Cardiac fibroblast (primary cell): ENCODE data around the gene STK17B.
A peak's percentile ranks its signal among the peaks of the same experiment; 100 is the strongest.
"Not testable (repeated sequence)": the region's sequence is repeated elsewhere in the genome, so short reads cannot be mapped to it uniquely, and the experiment has no call there.

Experiments used
- DNase-seq, 2 donors: peaks; one replicate each; pipeline versions ENCODE4 v3.0.0 to v3.0.0-alpha.2; 2010; ENCODE audit warnings: low read depth in 2 of 2
- H3K4me3 ChIP-seq, 2 donors: replicated peaks in 1 of 2; 1 replicate in 1 of 2; 2 replicates in 1 of 2; pipeline ENCODE4 v1.5.1; 2011; ENCODE audit warnings: low read depth in 2 of 2, low read length in 2 of 2, mild to moderate bottlenecking in 2 of 2, moderate library complexity in 1 of 2
- CTCF ChIP-seq: IDR thresholded peaks from one replicate; pipeline ENCODE4 v1.5.1; 2011; ENCODE audit warnings: low read depth, mild to moderate bottlenecking, low read length, inconsistent platforms

Gene STK17B

DNA sequence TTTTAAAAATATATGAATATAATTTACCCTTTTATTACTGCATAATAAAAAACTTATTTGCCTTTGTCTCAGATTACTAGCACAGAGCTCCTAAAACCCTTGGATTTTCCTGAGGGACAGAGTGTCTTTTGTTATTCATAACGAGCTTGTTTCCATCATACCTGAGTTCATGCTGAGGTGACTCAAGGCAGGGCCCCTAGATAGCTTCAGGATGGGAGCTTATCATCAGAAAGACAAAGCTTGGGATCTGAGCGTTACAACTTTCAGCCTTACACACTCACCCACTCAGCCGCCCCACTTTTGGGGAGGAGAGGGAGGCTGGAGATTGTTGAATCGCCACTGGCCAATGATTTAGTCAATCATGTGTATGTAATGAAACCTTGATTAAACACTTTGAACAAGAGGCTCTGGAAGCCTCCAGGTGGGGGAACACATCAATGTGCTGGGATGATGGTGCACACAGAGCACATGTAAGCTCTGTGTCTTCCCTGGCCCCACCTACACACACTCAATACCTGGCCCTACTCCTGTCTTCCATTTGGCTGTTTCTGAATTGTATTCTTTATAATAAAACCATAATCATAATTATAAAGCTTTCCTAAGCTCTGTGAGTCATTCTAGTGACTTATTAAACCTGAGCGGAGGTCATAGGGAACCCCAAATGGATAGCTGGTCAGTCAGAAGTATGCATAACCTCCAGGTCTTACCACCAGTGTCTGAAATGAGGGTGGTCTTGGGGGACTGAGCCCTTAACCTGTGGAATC lies 74.2 kb downstream of the STK17B start:
- no peak for TF ChIP-seq CTCF
- no peak overlapping the region for H3K4me3 ChIP-seq
- DNase-seq: no peak

GRCh38 chr2:196096264-196096663 lies 75.1 kb downstream of the STK17B start:
- no peak for DNase-seq
- no peak for TF ChIP-seq CTCF
- no peak overlapping the region for H3K4me3 ChIP-seq

DNA sequence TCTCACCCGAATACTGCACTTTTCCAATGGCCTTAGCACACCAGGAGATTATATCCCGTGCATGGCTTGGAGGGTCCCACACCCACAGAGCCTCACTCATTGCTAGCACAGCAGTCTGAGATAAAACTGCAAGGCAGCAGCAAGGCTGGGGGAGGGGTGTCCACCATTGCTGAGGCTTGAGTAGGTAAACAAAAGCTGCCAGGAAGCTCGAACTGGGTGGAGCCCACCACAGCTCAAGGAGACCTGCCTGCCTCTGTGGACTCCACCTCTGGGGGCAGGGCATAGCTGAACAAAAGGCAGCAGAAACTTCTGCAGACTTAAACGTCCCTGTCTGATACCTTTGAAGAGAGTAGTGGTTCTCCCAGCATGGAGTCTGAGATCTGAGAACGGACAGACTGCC lies 81.9 kb downstream of the STK17B start:
- not testable (repeated sequence) for H3K4me3 ChIP-seq, DNase-seq

GRCh38 chr2:196088203-196088602 lies 83.2 kb downstream of the STK17B start:
- no peak overlapping the region for H3K4me3 ChIP-seq
- TF ChIP-seq CTCF: no peak
- peak; percentile 57 to 69 for DNase-seq

GRCh38 chr2:196086517-196087368 lies 84.6 kb downstream of the STK17B start:
- no peak overlapping the region for H3K4me3 ChIP-seq
- no peak for DNase-seq
- TF ChIP-seq CTCF: no peak

- H3K4me3 ChIP-seq: no peak overlapping the region
- no peak for TF ChIP-seq CTCF
- no peak for DNase-seq
Measured at GRCh38 chr2:196083601-196084000, 87.8 kb downstream of the STK17B start.
